ENCODE data around the gene NEK7.

Gene NEK7

GRCh38 chr1:198363625-198364151 is 206.9 kb downstream of the NEK7 start:
- no peak for DNase-seq

- DNase-seq, result no peak
Observed at GRCh38 chr1:198364471-198364870, 207.7 kb downstream of the NEK7 start.

- no peak for DNase-seq
Observed at GRCh38 chr1:198367296-198367695, 210.5 kb downstream of the NEK7 start.

- no peak for DNase-seq
Observed at GRCh38 chr1:198370996-198371395, 214.2 kb downstream of the NEK7 start.
